Activated CD8-positive, alpha-beta memory T cell treated with anti-CD3 and anti-CD28 coated beads, Interleukin-2, amount 50 U/mL, for 48 hours (primary cell): ENCODE results near the gene STXBP6.
"Not testable (repeated sequence)": the region's sequence is repeated elsewhere in the genome, so short reads cannot be mapped to it uniquely, and the experiment has no call there.

Experiments used
- DNase-seq: peaks from one replicate; pipeline ENCODE4 v3.0.0-alpha.2; 2020

STXBP6 gene

DNA sequence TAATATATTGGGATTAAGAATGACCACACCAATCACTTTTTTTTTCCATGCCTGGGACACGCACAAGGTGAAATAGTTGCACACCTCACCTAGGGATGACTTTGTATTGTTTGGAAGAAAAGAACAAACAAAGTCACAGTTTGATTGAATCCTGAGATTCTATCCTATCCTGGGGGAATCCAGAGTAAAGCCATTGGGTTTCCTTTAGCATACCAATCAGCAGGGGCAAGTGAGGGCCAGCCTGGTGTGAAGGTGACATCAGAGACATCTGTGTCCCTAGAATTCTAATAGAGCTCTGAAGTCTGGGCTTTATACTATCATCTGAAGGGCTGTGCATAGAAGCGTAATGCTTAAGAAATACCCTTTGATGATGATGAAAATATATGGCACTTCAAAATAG lies 199.9 kb downstream of the STXBP6 start:
- no peak for DNase-seq

DNA sequence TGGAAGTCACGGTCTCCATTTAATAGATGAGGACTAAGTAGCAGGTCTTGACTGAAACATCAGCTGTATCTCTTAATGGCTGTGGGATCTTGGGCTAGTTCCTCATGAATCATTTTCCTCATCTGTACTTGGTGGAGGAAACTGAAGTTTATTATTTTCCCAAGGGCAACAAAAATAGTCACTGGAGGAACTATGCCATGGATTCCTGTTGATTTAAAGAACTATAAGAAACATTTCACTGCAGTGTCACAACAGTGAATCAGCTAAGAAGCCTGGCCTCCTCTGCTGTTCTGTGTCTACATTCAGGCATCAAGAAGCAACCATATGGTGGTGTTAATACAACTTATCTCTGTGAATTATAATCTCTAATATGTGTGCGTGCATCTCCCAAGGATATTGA lies 200.5 kb downstream of the STXBP6 start:
- DNase-seq, result no peak

DNA sequence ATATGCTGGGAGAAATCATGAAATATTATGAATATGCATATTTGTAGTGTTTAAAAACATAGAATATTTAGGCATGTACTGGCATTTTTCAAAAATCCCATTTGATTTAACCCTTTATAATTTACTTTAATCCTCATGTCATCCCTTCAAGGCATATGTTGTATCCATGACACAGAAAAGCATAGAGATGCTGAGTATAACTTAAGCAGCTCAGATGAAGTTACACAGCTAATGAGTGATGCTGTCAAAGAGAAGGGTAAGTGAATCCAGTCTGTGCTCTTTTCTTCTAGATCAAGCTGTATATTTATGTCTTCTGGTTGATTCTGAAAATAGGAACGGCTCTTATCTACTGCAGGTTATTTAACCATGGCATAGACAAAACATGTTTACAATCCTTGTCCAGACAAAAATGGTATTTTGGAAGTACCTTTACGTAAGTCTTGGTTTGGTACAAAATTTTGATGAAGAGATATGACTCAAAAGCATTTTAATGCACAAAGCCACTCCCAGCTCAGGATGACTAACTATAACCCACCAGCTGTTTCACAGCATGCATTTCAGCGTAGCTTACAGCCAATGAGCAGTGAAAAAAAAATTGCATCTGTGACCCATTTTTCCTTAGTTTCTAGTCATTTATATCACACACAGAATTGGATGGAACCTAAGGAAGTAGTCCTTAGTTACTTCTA lies 201.7 kb downstream of the STXBP6 start:
- DNase-seq, result no peak

- DNase-seq, result no peak
These were observed 202.3 kb downstream of the STXBP6 start for GRCh38 chr14:24847568-24848095.

DNA sequence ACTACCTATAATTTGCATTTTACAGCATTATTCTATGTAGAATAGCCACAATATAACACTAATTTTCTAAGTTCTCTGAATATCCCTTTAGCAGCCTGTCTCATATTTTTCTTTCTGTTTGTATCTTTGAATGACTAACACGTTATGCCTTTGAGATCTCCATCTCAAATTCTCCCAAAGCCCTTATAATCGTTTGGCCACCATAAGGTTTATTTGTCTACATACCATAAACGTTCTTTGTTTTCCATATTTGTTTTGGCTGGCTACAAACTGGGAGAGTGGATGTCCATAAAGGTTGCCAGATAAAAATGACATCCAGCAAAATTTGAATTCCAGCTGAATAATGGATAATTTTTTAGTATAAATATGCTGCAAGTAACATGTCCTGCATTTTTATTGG lies 203.7 kb downstream of the STXBP6 start:
- no peak for DNase-seq

GRCh38 chr14:24845851-24846250 lies 204.1 kb downstream of the STXBP6 start:
- no peak for DNase-seq

DNA sequence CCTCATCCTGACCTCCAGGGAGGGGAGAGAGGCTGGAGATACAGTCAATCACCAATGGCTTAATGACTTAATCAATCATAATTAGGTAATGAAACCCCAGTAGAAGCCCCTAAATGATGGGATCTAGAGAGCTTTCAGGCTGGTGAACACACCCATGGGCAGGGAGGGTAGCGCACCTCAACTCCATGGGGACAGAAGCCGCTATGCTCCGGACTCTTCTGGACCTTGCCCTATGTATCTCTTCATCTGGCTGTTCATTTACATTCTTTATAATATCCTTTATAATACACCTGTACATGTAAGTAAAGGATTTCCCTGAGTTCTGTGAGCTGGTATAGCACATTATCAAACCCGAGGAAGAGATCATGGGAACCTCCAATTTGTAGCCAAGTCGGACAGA lies 205.9 kb downstream of the STXBP6 start:
- no peak for DNase-seq

DNA sequence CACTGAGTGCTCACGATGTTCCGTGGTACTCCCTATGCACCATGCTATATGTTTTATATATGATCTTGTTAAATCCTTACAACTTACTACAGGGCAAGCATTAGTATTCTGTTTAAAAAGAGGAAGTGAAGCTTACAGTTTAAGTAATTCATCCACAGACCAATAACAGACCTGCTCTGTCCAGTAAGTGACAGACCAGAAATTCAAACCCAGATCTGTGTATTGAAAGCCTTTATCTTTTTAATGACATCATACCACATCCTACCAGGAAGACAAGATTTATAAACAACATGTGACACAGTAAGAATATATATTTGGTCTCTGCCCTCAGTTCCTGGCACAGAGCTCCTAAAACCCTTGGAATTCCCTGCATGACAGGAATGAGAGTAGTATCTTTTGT lies 206.5 kb downstream of the STXBP6 start:
- no peak for DNase-seq

GRCh38 chr14:24840204-24840893 lies 209.6 kb downstream of the STXBP6 start:
- DNase-seq, result no peak

GRCh38 chr14:24839617-24840203 lies 210.2 kb downstream of the STXBP6 start:
- no peak for DNase-seq

DNA sequence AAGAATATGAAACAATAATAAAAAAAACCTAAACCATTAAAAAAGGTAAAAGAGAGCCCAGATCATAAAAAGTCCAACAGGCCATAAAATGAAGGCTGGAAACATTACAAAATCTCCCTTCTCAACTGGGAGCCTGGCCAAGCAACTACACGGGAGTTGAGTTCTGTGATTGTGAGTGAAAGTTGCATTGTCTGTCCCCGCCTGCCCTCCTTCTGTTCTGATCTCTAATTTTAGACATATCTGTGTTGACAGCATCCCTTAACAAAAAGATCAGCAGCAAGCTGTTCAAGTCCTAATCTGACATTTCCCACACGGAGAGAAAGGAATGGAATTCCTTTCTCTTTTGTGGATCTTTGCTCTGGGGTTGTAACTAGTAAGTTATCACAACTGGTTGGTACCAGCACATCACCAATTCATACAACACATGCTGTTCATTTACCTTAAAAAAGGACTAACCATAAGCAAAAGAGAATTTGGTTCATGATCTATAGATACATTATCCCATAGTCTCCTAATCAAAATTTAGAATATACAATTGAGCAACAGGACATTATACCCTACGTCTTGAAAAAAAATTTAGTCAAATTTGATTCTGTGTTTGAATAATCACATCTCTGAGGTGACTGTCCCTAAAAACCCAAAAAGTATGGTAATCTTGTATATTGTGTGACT lies 210.9 kb downstream of the STXBP6 start:
- DNase-seq, result no peak

DNA sequence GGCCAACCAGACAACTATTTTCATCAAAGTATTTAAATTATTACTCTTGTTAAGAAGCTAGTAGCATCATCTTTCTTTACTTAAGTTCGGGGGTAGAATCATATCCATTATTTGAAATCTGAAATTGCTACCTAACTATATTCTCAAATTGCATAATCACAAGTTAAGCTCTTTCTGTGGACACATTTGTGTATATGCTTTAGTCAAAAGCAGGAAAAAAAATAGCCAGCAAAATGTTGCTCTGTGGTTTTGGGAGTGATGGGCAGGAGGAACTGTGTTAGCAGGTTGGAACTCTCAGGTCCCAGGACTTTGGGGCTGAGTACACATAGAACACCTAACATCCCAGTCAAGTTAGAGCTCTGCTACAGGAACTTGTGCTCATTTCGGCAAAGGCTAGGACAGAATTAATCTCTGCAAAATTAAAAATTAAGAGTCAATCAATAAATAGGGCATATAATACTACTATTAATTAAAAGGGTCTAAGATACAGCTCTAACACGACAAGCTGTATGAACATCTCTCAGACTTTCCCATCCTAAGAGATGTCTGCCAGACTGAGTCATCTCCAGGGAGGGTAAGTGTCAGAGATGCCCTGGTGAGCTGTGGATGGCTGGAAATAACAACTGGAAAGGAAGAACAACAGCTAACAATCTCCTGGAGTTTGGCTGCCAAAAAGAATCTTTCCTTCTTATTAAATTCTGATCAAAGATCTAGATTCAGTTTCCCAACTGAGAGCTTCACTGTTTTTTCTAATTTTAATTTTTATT lies 212.5 kb downstream of the STXBP6 start:
- DNase-seq, result no peak

DNA sequence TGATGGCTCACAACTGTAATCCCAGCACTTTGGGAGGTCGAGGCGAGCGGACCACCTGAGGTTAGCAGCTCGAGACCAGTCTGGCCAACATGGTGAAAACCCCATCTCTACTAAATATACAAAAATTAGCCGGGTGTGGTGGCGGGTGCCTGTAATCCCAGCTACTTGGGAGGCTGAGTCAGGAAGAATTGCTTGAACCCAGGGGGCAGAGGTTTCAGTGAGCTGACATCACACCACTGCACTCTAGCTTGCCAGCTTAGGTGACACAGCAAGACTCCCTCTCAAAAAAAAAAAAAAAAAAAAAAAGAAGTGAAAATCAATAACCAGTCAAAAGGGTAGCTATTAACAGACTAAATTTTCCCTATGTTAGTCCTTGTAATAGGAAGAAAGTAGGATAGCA lies 213.6 kb downstream of the STXBP6 start:
- not testable (repeated sequence) for DNase-seq

DNA sequence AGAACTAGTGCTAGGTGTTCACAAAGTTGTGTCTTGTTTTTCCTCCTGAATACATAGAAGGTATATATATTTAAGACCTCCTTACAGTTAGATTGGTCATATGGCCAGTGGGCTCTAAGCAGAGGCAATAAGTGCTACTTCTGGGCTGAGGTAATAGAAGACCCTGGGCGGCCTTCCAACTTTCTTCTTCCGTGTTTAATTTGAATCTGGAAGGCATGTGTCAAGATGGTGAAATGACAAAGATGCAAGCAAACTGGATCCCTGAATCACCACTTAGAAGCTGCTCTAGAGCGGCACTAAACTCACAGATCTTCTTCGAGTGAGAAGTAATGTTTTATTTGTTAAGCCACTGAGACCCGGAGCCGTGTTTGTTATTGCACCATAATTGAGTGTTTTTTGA lies 215.0 kb downstream of the STXBP6 start:
- DNase-seq, result no peak

DNA sequence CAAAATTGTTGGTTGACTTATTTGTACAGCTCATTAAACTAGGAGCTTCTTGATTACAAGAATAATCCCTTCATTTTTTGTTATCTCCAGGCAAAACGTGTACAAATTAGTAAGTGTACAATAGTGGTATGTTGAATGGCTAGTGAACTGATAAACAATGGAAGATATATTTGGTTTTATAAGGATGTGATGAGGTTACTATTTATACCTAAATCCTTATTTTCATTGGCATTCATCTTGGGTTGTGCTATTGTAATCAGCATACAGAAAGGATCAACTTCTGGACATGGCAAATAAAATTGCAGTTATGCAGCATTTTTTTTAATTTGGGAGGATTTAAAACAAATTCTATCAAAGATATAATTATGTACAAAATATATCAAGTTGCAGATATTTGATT lies 216.6 kb downstream of the STXBP6 start:
- no peak for DNase-seq

GRCh38 chr14:24831677-24832076 lies 218.3 kb downstream of the STXBP6 start:
- DNase-seq, result no peak

GRCh38 chr14:24829862-24830261 lies 220.1 kb downstream of the STXBP6 start:
- no peak for DNase-seq

DNA sequence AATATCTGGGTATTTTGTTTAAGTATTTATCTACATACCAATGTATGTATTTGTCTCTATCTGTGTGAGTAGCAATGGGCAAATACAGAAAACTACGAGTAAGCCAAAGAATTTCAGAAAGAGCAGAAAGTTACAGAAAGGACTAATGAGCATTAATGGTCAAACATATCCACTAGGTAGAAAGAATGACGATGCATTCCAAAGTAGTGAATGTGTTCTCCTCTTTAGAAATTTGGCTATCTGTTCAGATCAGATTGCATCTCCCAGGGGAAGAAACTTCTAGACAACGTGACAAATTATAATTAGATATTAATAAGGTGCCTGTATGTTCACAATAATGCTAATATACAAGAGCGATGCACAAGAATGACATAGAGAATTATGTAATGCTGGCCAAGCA lies 221.5 kb downstream of the STXBP6 start:
- no peak for DNase-seq

DNA sequence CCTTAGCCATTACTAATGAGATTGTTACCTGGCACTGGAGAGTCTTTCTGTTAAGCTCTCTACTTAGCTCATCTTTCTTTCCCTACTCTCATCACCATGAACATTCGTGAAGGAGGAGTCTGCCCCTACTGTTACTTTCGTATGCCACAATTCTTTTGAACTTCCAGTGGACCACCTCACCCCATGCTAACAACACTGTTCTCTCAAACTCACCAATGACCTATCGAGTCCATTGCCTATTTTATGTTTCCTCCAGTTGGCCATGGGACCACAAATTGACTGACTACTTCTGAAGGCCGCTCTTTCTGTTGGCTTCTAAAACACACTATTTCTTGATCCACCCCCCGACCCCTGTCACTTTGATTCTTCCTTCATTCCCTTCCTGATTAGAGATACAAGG lies 223.6 kb downstream of the STXBP6 start:
- no peak for DNase-seq

GRCh38 chr14:24820616-24821015 lies 229.3 kb downstream of the STXBP6 start:
- no peak for DNase-seq

DNA sequence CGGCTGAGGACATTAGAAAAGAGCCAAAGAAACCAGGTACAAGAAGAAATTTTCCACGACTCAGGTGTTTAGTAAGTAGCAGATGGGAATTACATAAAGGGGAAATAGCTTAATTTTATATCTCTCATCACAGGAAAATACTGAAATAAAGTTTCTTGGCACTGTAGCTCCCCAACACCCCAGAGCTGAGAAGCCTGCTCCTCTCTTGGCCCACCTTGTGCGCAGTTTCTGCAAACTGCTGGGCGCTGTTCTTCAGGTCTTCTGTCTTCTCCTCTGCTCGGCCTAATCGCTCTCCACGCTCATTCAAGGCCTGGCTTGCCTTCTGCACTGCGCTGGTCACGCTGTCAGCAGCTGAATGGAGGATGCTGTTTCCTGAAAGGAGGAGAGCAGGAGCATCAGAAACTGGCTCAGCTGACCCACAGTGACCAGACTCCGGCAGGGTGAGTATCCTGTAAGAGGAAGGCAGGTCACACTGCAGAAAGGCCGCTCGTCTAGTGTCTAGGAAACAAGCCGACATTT lies 231.1 kb downstream of the STXBP6 start:
- DNase-seq, result no peak

- DNase-seq, result no peak
These were observed 231.7 kb downstream of the STXBP6 start for GRCh38 chr14:24818058-24818822.
